ENCODE measurements around the gene CTNNA2.

The CTNNA2 gene

DNA sequence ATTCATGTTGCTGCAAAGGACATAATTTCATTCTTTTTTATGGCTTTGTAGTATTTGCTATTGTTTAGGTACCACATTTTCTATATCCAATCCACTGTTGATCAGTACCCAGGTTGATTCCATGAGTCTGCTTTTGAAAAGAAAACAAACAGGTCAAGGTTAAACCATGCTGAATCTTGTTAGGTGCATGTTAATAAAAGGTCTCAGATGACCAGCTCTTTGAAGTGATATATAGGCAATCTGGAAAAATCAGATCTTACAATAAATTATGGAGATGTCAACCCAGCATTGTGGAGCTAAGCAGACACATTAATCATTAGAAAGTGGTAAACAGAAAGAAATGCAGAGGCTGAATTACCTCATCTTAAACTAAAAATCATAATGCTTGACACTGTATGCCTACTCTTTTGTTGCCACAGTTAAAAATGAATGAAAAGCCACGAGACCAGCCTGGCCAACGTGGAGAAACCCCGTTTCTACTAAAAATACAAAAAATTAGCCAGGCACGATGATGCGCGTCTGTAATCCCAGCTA lies 246.0 kb downstream of the CTNNA2 start:
- Mint-ChIP-seq H3K36me3 (ENCODE audit: low read depth) (no peaks in the 10 kb centered on the region), H3K27me3 (no peaks in the 10 kb centered on the region), H3K9me3 (peaks cover 6% of the 10 kb centered on the region), H3K4me1 (ENCODE audit: low read depth) (no peaks in the 10 kb centered on the region), H3K4me3 (no peak overlapping the region), H3K27ac (no peak overlapping the region)
- no peak for DNase-seq

DNA sequence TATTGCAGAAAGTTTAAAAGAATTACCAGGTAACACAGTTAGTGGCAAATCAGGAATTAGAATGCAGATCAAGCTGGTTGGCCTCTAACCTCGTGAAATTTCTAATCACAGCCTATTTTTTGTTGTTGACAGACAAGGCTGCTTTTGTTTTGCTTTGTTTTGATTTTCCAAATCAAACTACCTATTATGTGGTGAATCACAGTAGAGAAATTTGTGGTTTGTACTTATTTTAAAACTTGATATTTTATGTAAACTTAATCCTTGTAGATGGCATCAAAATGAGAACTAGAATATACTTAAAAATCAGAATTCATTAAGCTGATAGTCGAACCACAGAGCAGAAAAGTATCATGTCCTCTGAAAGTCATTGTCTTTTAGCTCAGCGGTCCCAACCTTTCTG lies 258.1 kb downstream of the CTNNA2 start:
- no peaks in the 10 kb centered on the region for H3K27me3 Mint-ChIP-seq
- DNase-seq: no peak
- H3K4me1 Mint-ChIP-seq (ENCODE audit: low read depth): no peaks in the 10 kb centered on the region
- no peak overlapping the region for H3K27ac Mint-ChIP-seq
- H3K4me3 Mint-ChIP-seq: no peak overlapping the region
- H3K9me3 Mint-ChIP-seq: peaks cover 13% of the 10 kb centered on the region
- H3K36me3 Mint-ChIP-seq (ENCODE audit: low read depth): no peaks in the 10 kb centered on the region

DNA sequence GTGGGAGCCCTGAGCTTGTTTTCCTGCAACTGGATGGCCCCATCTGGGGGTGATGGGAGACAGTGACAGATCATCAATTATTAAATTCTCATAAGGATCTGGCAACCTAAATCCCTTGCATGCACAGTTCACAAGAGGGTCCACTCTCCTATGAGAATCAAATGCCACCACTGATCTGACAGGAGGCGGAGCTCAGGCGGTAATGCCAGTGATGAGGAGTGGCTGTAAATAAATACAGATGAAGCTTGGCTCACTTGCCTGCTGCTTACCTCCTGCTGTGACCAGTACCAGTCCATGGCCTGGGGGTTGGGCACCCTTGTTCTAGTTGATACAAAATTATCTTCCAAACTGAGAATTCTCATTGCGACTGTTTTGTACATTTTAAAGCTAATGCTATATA lies 258.6 kb downstream of the CTNNA2 start:
- no peak for DNase-seq
- Mint-ChIP-seq H3K4me1 (ENCODE audit: low read depth) (no peaks in the 10 kb centered on the region), H3K36me3 (ENCODE audit: low read depth) (no peaks in the 10 kb centered on the region), H3K9me3 (peaks cover 13% of the 10 kb centered on the region), H3K4me3 (no peak overlapping the region), H3K27me3 (no peaks in the 10 kb centered on the region), H3K27ac (no peak overlapping the region)

DNA sequence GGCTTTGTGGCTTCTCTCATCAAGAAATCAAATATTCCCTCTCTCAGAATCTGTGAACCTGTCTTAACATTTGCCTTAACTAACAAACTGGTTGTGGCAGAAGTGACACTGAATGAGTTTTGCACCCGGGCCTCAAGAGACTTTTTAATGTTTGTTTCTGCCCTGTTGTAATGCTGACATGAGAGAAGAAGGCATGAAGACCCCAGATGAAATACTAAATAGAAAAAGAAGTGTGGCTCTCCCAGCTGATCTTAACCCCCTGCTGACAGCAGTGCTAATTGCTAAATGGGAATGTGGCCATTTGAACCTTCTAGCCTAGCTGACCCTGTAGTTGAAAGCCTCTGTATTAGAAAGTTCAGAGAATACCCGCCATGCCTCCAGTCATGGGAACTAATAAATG lies 261.2 kb downstream of the CTNNA2 start:
- H3K36me3 Mint-ChIP-seq (ENCODE audit: low read depth): no peaks in the 10 kb centered on the region
- peaks cover 6% of the 10 kb centered on the region for H3K9me3 Mint-ChIP-seq
- no peak overlapping the region for H3K27ac Mint-ChIP-seq
- DNase-seq: no peak
- no peaks in the 10 kb centered on the region for H3K27me3 Mint-ChIP-seq
- no peaks in the 10 kb centered on the region for H3K4me1 Mint-ChIP-seq (ENCODE audit: low read depth)
- H3K4me3 Mint-ChIP-seq: no peak overlapping the region

DNA sequence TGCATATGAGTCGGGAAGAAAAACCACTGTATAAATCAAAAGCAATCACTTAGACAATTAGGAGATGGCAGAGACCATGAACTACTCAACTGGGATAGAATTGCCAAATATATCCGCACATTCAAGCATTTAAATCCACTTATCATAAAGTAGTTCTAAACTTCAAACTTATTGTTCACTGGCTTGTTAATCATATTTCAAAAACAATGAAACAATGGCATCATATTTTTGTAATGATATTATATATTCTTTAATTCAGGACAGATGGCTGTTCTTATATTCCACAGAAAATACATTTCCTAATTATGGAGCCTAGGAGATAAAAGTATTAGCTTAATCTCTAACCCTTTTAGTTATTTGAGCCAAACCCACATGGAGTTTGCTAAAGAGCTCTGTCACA lies 263.6 kb downstream of the CTNNA2 start:
- no peak overlapping the region for H3K27ac Mint-ChIP-seq
- DNase-seq: no peak
- H3K4me3 Mint-ChIP-seq: no peak overlapping the region
- peaks cover 4% of the 10 kb centered on the region for H3K9me3 Mint-ChIP-seq
- H3K36me3 Mint-ChIP-seq (ENCODE audit: low read depth): no peaks in the 10 kb centered on the region
- no peaks in the 10 kb centered on the region for H3K4me1 Mint-ChIP-seq (ENCODE audit: low read depth)
- H3K27me3 Mint-ChIP-seq: no peaks in the 10 kb centered on the region

DNA sequence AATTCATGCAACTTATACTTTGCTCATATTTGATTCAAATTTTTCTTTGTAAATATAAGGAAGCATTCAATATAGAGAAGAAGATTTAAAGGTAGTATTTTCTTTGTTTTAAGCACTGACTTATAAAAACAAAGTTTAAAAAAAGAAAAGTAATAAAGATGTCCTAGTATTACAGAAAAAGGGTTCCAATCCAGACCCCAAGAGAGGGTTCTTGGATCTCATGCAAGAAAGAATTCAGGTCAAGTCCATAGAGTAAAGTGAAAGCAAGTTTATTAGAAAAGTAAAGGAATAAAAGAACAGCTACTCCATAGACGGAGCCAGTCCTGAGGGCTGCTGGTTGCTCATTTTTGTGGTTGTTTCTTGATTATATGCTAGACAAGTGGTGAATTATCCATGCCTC lies 267.9 kb downstream of the CTNNA2 start:
- Mint-ChIP-seq H3K4me1 (ENCODE audit: low read depth) (no peaks in the 10 kb centered on the region), H3K9me3 (peaks cover 5% of the 10 kb centered on the region), H3K36me3 (ENCODE audit: low read depth) (no peaks in the 10 kb centered on the region), H3K27me3 (no peaks in the 10 kb centered on the region), H3K4me3 (no peak overlapping the region), H3K27ac (no peak overlapping the region)
- DNase-seq: no peak

DNA sequence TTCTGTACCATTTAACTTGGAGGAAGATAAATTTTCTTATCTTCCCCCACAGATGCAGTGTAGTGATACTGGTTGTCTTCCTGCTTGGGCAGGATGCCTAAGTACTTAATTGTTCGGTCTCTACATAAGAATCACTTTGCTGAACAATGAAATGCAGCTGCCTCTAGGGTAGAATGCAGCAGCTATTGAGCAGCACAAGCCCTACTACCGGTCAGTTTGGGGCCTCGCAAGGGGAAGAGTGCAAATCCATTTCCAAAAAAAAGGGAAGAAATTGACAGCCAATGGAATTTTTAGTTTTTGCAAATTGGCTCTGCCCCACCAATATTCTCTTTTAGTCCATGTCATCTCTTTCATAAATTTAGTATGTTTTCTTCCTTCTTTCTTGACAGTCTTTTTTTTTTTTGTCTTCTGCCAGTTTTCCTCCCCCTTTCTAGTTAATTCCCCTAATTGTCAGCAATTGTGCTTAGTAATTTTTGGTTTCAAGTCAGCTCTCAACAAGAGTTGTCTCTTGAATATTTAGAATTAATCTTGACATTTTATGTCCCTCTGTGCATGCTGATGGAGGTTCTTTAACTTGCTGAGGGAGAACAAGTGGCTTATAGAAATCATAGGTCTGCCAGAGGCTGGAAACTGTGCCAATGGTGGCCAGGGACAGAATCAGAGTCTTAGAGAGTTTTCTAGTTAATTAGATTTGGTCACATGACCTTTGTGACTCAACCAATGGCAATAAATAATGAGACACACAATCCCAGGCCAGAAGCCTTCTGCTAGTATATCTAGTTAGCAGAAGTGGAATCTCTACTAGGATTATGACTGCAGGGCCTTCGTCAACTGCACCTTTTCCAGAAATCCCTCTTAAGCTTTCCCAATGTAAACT lies 270.0 kb downstream of the CTNNA2 start:
- Mint-ChIP-seq H3K4me3 (no peak overlapping the region), H3K27me3 (no peaks in the 10 kb centered on the region), H3K36me3 (ENCODE audit: low read depth) (no peaks in the 10 kb centered on the region), H3K9me3 (peaks cover 10% of the 10 kb centered on the region), H3K4me1 (ENCODE audit: low read depth) (no peaks in the 10 kb centered on the region), H3K27ac (no peak overlapping the region)
- DNase-seq: no peak

DNA sequence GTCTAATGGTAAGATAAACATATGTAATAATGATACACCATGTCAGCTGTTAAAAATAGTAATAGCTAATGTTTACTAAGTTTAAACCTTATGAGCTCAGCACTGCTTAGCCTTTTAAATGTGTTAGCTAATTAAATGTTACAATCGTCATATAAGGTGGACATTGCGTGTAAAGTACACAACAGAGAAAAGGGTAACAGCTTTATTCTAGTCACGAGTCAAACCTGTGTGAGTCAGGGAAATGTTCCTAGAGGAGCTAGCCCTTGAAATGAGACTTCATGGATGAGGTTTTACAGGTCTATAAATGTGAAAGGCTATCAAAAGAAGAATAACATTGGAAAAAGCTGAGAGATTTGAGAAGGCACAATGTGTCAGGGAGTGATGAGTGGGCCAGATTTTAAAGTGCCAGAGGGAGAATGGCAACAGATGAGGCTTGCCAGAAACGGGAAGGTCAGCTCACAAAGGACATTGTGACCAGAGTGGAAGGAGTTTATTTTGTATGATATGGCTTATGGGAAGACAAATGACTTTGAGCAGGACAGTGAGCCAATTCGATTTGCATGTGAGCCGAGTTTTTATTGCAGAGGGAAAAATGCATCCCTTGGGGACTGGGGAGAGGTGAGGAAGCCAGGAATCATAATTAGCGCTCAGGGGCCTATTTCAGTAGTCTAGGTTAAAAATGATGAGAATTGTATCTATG lies 276.3 kb downstream of the CTNNA2 start:
- Mint-ChIP-seq H3K27ac (no peak overlapping the region), H3K27me3 (no peaks in the 10 kb centered on the region), H3K36me3 (ENCODE audit: low read depth) (no peaks in the 10 kb centered on the region), H3K4me3 (no peak overlapping the region), H3K4me1 (ENCODE audit: low read depth) (no peaks in the 10 kb centered on the region), H3K9me3 (peaks cover 12% of the 10 kb centered on the region)
- no peak for DNase-seq

DNA sequence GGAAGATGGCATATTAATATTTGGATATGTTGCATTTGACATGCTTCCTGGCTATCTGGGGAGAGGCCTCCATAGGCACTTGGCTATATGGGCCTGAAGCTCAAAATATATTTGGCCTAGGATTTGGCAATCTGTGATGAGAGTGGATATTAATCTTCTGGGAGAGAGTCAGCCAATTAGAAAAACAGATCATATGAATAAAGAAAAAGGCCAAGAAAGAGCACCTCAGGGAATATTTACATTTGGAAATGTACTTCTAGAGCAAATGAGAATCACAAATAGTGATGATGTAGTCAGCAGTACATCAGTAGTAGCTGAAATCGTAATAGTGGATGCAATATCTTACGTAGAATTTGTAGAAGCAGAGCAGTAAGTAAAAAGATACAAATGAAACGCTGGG lies 277.0 kb downstream of the CTNNA2 start:
- no peaks in the 10 kb centered on the region for H3K27me3 Mint-ChIP-seq
- no peaks in the 10 kb centered on the region for H3K4me1 Mint-ChIP-seq (ENCODE audit: low read depth)
- no peak overlapping the region for H3K27ac Mint-ChIP-seq
- no peaks in the 10 kb centered on the region for H3K36me3 Mint-ChIP-seq (ENCODE audit: low read depth)
- DNase-seq: no peak
- H3K9me3 Mint-ChIP-seq: peaks cover 12% of the 10 kb centered on the region
- no peak overlapping the region for H3K4me3 Mint-ChIP-seq

DNA sequence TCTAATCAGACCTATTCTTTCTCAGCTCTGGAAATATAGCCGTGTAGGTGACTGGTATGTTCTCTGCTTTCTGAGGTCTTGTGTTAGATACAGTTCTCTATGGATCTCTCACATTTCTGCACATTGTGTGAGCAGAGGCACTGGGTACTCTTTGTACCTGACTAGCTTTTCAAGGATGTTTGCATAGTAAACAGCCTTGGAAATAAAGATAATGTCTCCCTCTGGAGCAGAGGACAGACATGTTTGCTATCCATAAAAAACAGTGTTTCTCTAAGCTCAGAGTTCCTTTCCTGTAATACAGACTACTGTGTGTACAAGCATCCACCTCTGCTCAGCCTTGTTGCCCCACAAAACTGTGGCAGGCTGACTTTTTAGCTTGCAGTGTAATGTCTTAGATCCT lies 279.2 kb downstream of the CTNNA2 start:
- no peak for DNase-seq
- H3K9me3 Mint-ChIP-seq: peaks cover 7% of the 10 kb centered on the region
- no peaks in the 10 kb centered on the region for H3K27me3 Mint-ChIP-seq
- no peaks in the 10 kb centered on the region for H3K4me1 Mint-ChIP-seq (ENCODE audit: low read depth)
- no peak overlapping the region for H3K4me3 Mint-ChIP-seq
- H3K27ac Mint-ChIP-seq: no peak overlapping the region
- no peaks in the 10 kb centered on the region for H3K36me3 Mint-ChIP-seq (ENCODE audit: low read depth)

DNA sequence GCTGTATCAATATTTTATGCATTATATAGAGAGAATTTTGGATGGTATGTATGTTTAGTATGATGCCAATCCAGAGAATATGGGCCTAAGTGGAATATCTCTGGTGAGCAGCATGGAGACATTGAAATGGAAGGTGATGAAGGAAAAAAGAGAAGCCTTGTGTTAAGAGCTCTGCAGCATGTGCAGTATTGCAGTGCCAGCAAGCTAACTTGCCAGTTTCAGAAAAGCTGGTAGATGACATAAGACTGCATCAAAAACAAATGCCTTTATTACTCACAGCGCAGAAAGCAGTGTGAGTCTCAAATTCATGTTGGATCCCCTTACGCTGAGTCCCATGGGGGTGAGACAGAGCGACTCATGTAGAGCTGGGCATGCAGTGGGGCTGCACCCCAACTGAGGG lies 280.2 kb downstream of the CTNNA2 start:
- no peak overlapping the region for H3K27ac Mint-ChIP-seq
- no peak overlapping the region for H3K4me3 Mint-ChIP-seq
- no peaks in the 10 kb centered on the region for H3K4me1 Mint-ChIP-seq (ENCODE audit: low read depth)

DNA sequence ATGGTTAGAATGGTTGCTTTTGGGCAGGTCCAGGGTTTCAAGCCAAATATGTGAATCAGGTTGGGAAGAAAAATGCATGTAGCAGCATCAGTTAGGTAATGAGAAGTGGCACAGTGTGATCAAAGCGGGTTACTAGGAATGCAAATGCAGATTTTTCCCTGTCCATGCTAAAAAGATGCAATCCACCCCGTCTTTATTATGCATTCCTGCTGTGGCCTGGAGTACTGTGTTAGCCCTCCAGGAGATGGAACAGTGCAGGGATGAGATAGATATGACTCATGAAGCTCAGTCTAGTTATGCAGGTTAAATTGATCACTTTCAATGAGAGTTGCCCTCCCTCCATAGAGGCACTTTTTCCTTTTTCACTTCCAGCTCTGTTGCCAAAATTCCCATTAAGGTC lies 283.8 kb downstream of the CTNNA2 start:
- Mint-ChIP-seq H3K4me1 (ENCODE audit: low read depth) (no peaks in the 10 kb centered on the region), H3K4me3 (no peak overlapping the region), H3K36me3 (ENCODE audit: low read depth) (no peaks in the 10 kb centered on the region), H3K27me3 (no peaks in the 10 kb centered on the region), H3K27ac (no peak overlapping the region), H3K9me3 (peaks cover 8% of the 10 kb centered on the region)
- no peak for DNase-seq

More for the DNA sequence above, 280.2 kb downstream of the CTNNA2 start:
- no peaks in the 10 kb centered on the region for H3K36me3 Mint-ChIP-seq (ENCODE audit: low read depth)
- no peaks in the 10 kb centered on the region for H3K27me3 Mint-ChIP-seq
- DNase-seq: no peak
- H3K9me3 Mint-ChIP-seq: peaks cover 10% of the 10 kb centered on the region

DNA sequence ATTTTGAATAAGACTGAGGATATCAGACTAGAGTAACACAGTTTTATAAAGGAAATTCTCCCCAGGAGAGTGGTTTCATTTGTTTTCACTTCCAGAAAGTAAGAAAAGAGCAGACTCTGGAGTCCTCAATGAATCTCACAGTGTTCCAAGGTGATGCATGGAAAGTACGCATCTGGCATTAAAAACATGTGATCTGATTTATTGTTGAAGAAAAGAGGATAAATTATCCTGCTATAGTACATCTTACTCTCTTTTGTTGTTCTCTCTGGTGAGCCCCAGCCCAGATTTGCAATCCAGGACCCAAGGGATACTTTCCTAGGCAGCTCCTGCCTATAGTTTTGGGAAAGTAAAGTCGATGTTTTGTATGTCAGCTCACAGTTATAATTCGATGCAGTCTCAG lies 285.9 kb downstream of the CTNNA2 start:
- H3K9me3 Mint-ChIP-seq: peaks cover 9% of the 10 kb centered on the region
- no peaks in the 10 kb centered on the region for H3K27me3 Mint-ChIP-seq
- H3K27ac Mint-ChIP-seq: no peak overlapping the region
- H3K36me3 Mint-ChIP-seq (ENCODE audit: low read depth): no peaks in the 10 kb centered on the region
- no peak overlapping the region for H3K4me3 Mint-ChIP-seq
- no peak for DNase-seq
- H3K4me1 Mint-ChIP-seq (ENCODE audit: low read depth): no peaks in the 10 kb centered on the region

DNA sequence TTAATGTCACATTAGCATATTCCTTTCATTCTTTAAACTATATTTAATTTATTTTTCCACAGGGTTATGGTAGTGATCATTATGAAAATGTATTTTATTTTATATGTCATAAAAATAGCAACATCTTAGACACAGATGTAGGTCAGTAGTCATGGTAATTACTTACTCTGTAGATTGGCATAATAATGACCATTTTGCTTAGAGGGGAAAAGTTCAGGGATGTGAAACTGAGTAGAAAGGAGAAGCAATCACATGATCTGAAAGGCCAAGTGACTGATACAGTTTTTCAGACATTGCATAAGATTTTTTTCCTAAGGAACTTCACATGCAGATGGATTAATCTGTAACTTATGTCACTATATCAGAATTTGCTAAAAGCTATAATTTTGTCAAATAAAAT lies 286.9 kb downstream of the CTNNA2 start:
- Mint-ChIP-seq H3K27ac (no peak overlapping the region), H3K36me3 (ENCODE audit: low read depth) (no peaks in the 10 kb centered on the region), H3K4me3 (no peak overlapping the region), H3K27me3 (no peaks in the 10 kb centered on the region), H3K9me3 (peaks cover 9% of the 10 kb centered on the region), H3K4me1 (ENCODE audit: low read depth) (no peaks in the 10 kb centered on the region)
- no peak for DNase-seq

DNA sequence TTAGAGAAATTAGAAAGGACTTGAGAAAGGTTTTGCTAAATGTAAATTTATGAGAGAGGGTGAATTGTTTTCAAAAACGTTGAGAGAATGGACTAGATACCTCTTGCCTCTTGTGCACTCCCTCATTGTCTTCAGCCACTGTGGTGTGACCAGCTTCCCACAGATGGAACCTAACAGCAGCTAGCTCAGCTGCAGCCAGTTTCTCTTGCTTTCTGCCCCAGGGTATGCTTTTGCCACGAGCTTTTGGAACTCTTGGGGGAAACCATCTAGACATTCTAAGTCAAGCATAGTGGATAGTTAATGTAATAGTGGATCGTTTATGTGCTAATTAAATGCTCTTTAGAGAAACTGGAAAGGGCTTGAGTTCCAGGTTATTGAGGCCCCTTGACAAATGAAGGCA lies 288.2 kb downstream of the CTNNA2 start:
- no peaks in the 10 kb centered on the region for H3K27me3 Mint-ChIP-seq
- H3K9me3 Mint-ChIP-seq: peaks cover 9% of the 10 kb centered on the region
- H3K27ac Mint-ChIP-seq: no peak overlapping the region
- DNase-seq: no peak
- no peaks in the 10 kb centered on the region for H3K36me3 Mint-ChIP-seq (ENCODE audit: low read depth)
- no peaks in the 10 kb centered on the region for H3K4me1 Mint-ChIP-seq (ENCODE audit: low read depth)
- H3K4me3 Mint-ChIP-seq: no peak overlapping the region
